GM19193 (cell line): ENCODE measurements around the gene PRRC2B.

Source experiments
- POLR2A ChIP-seq: IDR thresholded peaks from 4 replicates; pipeline ENCODE4 v1.6.1; 2011; ENCODE audit not compliant: insufficient read depth, insufficient read length; ENCODE audit errors: extremely low read depth

PRRC2B gene

DNA sequence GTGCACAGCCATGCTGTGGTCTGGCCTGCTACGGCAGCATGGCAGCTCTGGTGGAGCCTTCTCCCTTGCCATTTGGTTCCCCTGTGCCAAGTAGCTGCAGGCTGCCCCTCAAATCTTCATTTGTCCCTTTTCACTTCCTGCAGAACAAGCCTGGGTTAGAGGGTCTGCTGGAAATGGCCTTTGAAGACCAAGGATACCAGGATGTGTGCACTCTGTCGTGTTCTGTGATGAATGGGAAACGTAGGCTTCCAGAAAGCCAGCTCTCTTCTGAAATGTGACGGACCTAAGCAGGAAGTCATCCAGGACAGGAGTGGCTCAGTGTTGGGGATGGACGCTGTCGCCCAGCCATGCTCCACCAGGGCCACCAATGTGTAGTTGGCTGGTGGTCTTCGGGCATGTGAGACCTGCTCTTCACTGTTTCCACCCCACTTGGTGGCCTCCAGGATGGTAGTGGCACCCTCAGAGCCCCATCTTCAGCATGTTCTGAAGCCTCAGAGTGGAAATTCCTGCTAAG lies 105.4 kb downstream of the PRRC2B start:
- no peak for TF ChIP-seq POLR2A

DNA sequence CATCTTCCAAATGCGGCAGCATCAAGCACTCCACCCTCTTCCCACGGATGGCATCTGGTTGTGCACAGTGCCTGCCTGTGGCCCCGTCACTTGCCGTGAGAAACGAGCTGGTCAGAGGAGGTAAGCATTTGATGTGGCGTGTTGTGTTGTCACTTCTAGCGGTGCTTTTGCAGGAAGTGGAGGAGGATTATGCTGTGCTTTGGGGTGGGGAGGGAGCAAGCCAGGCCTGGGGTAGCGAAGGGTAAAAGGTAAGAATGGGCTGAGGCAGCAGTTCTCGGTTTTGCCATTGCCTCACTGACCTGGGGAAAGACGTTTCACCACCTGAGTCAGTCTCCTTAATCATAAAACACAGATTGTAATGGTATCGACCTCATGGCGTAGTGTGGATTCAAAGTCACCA lies 106.5 kb downstream of the PRRC2B start:
- no peak for TF ChIP-seq POLR2A

DNA sequence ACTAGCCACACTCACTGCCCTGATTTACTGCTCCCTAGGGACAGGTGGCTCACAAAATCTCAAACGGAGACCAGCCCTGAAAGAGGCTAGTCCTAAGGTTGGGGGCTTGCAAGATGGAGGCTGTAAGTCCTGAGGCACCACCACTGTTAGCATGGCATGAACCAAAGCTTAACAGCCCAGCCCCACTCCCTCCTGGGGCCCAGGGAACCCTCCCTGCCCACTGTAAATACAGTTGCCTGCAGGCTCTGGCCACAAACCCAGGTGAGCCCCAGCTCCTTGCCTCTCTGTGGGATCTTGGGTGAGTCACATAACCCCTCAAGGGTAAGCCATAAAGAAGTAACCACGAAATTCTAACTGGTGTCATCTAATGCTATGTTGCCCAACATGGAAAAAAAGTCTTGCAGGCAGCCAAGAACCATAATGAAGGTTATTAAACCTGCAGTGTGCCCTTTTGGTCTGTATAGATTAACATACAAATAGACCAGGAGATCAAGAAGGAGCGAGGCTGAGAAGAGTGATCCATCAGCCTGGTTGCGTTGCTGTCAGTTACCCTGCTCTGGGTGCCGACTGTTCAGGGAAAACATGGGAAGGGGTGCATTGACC lies 107.2 kb downstream of the PRRC2B start:
- TF ChIP-seq POLR2A: no peak

DNA sequence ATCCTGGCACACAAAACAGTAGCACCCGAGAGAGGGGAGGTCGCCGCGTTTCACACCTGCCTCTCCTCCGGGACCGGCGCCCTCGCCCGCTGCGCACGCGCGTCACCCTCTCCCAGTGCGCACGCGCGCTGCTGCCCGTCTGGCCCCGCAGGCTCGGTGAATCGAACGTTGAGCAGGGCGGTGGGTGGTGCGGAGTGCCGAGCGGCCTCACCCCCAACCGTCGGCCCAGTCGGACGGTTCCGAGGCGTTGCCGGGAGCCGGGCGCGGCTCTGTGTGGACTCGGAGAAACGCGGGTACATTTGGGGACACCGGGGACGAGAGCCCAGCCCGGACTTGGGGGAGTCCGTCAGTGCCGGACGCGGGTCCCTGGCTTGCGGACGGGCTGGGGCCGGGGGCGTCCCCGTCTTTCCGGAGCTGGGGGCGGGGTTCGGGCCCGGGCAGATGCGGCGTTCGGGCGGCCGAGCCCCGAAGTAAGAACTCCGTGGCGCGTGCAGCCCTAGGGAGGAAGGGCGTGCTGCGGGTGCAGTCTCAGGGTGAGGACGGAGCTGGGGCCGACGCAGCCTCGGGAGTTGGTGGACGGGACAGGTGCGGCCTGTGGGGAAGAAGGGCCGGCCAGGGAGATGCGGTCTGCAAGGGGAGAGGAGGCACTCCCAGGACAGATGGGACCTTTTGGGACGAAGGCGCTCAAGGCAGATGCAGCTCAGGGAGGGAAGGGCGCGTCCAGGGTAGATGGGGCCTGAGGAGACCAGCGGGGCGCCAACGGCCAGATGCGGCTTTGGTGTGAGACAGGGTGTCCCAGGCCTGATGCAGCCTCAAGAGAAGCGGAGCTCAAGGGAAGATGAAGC lies 109.1 kb downstream of the PRRC2B start, which contains the start of gene POMT1:
TSS of gene POMT1 (plus strand) at position 138 of the 845 bp plus-strand sequence. CDS start 1,301 bp downstream, outside the sequence.
- TF ChIP-seq POLR2A: peak; percentile 61

DNA sequence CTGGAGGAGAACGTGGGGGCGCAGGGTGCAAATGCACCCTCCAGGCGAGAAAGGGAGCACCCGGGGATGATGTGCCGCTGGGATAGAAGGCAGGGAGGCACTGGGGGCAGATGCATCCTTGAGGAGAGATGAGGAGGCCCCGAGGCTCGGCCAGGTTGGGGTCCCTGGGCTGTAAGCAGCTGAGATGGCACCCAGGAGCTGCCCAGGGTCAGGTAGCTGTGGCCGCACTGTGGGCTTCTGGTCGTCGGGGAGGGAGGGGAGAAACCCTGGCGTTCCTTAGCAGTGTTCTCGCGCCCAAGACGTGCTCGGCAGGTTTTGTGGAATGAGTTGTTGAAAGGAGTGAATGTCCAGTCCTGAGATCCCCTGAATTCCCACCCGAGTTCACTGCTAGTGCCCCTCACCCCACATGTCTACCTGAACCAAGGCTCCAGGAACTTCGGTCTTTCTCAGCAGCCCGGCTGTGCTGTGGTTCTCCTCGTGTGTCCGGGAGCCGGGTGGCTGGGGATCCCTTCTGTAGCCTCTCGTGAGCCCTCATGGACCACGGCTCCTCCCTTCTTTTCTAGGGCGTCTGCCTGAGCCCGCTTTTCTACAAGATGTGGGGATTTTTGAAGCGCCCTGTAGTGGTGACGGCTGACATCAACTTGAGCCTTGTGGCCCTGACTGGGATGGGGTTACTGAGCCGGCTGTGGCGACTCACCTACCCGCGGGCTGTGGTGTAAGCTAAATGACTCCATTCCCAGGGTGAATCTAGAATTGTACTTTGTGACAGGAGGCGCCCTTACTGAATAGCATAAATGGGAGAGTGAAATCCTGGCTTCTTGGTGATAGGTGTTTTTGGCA lies 110.0 kb downstream of the PRRC2B start:
- no peak for TF ChIP-seq POLR2A

DNA sequence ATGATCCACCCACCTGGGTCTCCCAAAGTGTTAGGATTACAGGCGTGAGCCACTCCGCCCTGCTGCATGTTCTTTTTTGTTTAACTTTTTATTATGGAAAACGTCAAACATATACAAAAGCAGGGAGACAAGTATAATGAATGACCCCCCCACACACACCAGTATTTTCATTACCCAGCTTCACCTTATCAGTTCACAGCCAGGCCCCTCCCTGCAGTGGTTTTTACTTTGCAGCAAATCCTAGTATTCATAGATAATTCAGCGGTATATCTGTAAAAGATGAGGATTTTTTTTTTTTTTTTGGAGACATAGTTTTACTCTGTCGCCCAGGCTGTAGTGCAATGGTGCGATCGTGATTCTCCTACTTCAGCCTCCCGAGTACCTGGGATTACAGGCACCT lies 111.1 kb downstream of the PRRC2B start:
- TF ChIP-seq POLR2A: no peak

DNA sequence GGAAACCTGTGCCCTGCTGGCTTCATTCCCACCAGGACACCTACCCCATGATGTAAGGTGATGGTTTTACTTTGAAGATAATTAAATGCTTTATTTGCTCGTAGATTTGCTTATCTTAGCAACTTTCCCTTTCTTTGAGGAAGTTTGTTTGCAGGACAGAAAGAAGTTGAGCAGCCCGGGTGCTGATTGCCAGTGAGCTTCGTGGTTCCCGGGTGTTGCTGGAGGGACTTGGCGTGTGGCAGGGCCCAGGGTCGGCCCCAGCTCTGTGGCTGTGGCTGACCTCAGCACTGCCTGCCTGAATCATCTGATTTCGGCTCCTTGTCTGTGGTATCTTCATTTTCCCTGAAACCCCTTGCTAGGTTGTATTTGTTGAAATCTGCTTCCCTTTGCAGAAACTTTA lies 117.5 kb downstream of the PRRC2B start:
- no peak for TF ChIP-seq POLR2A

DNA sequence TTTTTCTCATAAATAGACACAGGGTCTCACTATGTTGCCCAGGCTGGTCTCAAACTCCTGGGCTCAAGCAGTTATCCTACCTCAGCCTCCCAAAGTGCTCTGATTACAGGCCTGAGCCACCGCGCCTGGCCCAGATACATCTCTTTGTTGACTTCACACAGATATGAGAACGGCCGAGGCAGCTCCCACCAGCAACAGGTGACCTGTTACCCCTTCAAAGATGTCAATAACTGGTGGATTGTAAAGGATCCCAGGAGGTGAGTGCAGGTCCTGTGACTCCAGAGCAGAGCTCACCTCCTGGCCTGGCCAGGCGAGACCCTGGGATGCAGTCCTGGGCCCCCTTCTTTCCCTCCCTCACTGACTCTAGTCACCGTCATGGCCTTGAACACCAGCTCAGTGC lies 118.0 kb downstream of the PRRC2B start:
- no peak for TF ChIP-seq POLR2A

DNA sequence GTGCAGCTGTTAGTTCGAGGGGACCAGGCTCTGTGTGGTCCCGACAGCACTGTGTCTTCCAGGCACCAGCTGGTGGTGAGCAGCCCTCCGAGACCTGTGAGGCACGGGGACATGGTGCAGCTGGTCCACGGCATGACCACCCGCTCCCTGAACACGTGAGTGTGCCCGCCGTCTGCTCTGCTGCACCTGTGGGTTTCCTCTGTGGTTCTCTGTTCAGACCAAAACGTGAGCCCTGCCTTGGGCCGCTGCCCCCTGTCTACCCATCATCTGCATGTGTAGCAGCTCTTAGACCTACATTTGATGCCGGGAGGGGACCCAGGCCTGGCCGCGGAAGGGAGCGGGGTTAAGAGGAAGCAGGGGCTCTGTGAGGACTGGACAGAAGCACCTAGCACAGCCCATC lies 119.3 kb downstream of the PRRC2B start:
- no peak for TF ChIP-seq POLR2A

DNA sequence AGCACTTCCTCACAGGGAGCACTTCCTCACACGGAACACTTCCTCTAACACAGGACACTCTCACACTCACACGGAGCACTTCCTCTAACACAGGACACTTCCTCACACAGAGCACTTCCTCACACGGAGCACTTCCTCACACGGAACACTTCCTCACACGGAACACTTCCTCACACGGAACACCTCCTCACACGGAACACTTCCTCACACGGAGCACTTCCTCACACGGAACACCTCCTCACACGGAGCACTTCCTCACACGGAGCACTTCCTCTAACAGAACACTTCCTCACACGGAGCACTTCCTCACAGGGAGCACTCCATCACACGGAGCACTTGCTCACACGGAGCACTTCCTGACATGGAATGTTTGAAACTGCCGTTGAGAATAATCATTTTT lies 122.2 kb downstream of the PRRC2B start:
- TF ChIP-seq POLR2A: no peak

DNA sequence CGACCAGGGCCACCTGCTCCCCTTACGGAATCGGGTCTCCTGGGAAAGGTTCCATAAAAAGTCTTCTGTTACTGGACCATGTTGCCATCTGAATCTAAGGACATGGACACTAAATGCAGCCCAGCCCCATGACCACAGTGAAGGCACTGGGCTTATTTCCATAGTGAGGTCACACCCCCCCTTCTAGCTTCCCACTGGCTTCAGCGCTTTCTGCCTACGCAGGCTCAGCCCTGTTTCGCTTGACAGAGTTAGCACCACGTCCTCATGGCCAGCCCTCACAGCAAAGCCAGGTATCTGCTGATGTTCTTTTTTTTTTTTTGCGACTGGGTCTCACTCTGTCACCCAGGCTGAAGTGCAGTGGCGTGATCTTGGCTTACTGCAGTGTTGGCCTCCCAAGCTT lies 123.0 kb downstream of the PRRC2B start:
- no peak for TF ChIP-seq POLR2A

DNA sequence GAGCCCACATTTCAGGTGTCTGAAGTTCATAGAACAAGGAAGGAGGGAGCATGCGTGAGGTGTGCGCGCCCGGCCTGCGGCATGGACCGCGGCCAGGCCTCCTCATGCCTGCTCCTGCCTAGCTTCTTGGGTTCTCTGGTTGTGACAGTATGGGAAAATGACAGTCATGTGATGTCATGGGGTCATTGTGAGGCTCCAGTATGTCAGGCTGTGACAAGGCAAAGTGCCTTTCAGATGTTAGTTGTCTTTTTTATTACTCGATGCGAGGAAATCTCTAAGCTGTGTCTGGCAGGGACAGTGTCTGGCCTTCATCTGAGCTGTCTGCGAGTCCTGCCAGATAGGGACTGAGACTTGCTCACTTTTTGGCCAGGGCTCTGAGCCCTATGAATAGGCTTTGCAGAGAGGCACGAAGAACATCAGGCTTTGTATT lies 123.9 kb downstream of the PRRC2B start:
- no peak for TF ChIP-seq POLR2A

DNA sequence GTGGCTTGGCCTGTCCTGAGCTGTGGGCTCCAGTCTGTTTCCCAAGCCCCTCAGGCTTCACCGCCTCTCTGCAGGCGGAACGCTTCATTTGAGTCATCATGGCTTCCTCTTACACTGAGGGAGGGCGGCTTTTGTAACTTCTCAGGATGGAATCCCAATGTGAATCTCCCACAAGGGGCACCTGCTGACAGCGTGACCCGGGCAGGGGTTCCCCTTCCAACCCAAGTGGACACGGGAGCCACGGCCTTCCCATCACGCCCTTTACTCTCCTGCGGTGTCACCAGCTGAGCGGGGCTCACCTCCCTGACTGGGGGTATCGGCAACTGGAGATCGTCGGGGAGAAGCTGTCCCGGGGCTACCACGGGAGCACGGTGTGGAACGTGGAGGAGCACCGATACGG lies 124.7 kb downstream of the PRRC2B start:
- TF ChIP-seq POLR2A: no peak

DNA sequence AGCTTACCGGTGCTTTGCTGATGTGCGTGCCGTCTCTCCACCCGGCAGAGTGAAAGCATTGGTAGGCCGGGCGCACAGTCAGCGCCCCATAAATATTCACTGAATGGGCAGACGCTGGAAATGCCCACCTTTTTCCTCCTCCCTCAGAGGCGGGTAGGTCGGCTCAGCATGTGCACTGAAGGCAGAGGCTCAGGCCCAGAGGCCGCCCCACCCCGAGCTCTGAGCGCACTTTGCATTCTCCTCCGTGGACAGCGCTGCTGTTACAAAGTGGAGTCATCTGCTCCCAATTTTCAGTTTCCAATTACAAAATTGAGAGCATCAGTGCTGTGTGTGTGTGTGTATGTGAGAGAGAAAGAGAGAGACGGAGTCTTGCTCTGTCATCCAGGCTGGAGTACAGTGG lies 126.6 kb downstream of the PRRC2B start:
- no peak for TF ChIP-seq POLR2A

DNA sequence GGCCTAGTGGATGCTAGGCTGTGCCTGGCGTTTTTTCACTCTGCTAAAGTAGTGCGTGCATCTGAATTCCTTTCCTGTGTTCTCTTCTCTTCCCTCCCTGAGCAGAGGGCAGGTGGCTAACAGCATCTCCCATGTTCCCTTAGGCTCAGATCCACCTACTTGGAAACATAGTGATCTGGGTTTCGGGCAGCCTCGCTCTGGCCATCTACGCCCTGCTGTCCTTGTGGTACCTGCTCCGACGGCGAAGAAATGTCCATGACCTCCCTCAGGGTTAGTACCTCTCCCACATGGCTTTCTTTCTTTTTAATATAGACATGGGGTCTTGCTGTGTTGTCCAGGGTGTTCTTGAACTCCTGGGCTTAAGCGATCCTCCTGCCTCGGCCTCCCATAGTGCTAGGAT lies 127.3 kb downstream of the PRRC2B start:
- TF ChIP-seq POLR2A: no peak

DNA sequence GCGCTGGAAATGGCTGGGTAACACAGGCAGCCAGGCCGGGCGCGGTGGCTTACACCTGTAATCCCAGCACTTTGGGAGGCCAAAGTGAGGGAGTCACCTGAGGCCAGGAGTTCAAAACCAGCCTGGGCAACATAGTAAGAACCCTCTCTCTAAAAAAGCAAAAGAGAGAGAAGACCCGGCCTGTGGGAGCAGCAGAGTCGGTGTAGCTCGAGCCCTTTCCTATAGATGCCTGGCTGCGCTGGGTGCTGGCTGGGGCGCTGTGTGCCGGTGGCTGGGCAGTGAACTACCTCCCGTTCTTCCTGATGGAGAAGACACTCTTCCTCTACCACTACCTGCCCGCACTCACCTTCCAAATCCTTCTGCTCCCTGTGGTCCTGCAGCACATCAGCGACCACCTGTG lies 127.9 kb downstream of the PRRC2B start:
- TF ChIP-seq POLR2A: no peak
